OCI-LY7 (cell line): ENCODE measurements around the gene HSD3B1. TPM values are rescaled to one million over a fixed set of nuclear protein-coding genes. Genes with fewer than 3 reads are reported as not detected.
"Not testable (repeated sequence)": the region's sequence is repeated elsewhere in the genome, so short reads cannot be mapped to it uniquely, and the experiment has no call there.

Source experiments
- BruUV-seq: library from RNA; stranded (reverse); fragments of 400-500 nt; replicated peaks from 2 replicates; lab custom pipeline; 2021; lab: Mats Ljungman, UMichigan
- CTCF ChIA-PET: fragments of 300-600 bp; sonication (Branson Sonifier 250); formaldehyde crosslinking; loops from one replicate; lab custom pipeline; 2022; ENCODE audit warnings: antibody characterized with exemption; ENCODE audit not compliant: unreplicated experiment; lab: Charles Lee
- POLR2A ChIA-PET: fragments of 300-600 bp; sonication (Branson Sonifier 250); formaldehyde crosslinking; loops from one replicate; lab custom pipeline; 2022; ENCODE audit warnings: antibody characterized with exemption; lab: Charles Lee
- DNase-seq: peaks from one replicate; pipeline ENCODE4 v3.0.0-alpha.2; 2015; ENCODE audit warnings: low spot score
- H2AFZ ChIP-seq: fragments of 200-600 bp; sonication (generic), shearing (Covaris generic); 2 replicates; pipeline ENCODE4 v1.6.1; 2014; ENCODE audit warnings: mild to moderate bottlenecking, antibody characterized with exemption, low read length, moderate library complexity
- H3K27ac ChIP-seq: fragments of 200-600 bp; sonication (generic); 2 replicates; pipeline ENCODE4 v1.5.1; 2014; ENCODE audit warnings: mixed run types, low read depth, mild to moderate bottlenecking, moderate library complexity, low read length, inconsistent platforms; ENCODE audit not compliant: poor library complexity, severe bottlenecking
- H3K36me3 ChIP-seq: fragments of 200-600 bp; sonication (generic); 2 replicates; pipeline ENCODE4 v1.6.1; 2014; ENCODE audit warnings: mild to moderate bottlenecking, antibody characterized with exemption, low read length, moderate library complexity, mixed read lengths; ENCODE audit not compliant: insufficient read depth
- H3K4me1 ChIP-seq: fragments of 200-600 bp; sonication (generic); 2 replicates; pipeline ENCODE4 v1.5.1; 2014; ENCODE audit warnings: mild to moderate bottlenecking, low read length; ENCODE audit not compliant: insufficient read depth, poor library complexity, severe bottlenecking
- H3K4me2 ChIP-seq: fragments of 200-600 bp; sonication (generic); 2 replicates; pipeline ENCODE4 v1.6.1; 2014; ENCODE audit warnings: mild to moderate bottlenecking, low read length
- H3K4me3 ChIP-seq: fragments of 200-600 bp; sonication (generic); 2 replicates; pipeline ENCODE4 v1.5.1; 2014; ENCODE audit warnings: mild to moderate bottlenecking, low read depth, low read length; ENCODE audit not compliant: poor library complexity, severe bottlenecking
- H3K79me2 ChIP-seq: fragments of 200-600 bp; sonication (generic); 2 replicates; pipeline ENCODE4 v1.6.1; 2016; ENCODE audit warnings: low read depth, mild to moderate bottlenecking, low read length, moderate library complexity, mixed read lengths; ENCODE audit not compliant: insufficient read depth
- H3K9me2 ChIP-seq: fragments of 200-600 bp; sonication (generic); 2 replicates; pipeline ENCODE4 v1.6.1; 2016; ENCODE audit warnings: mild to moderate bottlenecking, low read length, mixed read lengths; ENCODE audit not compliant: insufficient read depth
- H3K9me3 ChIP-seq: fragments of 200-600 bp; sonication (generic); 2 replicates; pipeline ENCODE4 v1.6.1; 2014; ENCODE audit warnings: mild to moderate bottlenecking, mixed run types, low read length, mixed read lengths
- H4K20me1 ChIP-seq: fragments of 200-600 bp; sonication (generic); 2 replicates; pipeline ENCODE4 v1.6.1; 2014; ENCODE audit warnings: mild to moderate bottlenecking, antibody characterized with exemption, low read length, moderate library complexity, mixed read lengths; ENCODE audit not compliant: insufficient read depth
- CTCF ChIP-seq: fragments of 200-600 bp; sonication (generic); conservative IDR thresholded peaks from 2 replicates; pipeline ENCODE4 v1.5.1; 2014; ENCODE audit warnings: mild to moderate bottlenecking, antibody characterized with exemption, low read length, moderate library complexity, mixed read lengths
- EZH2phosphoT487 ChIP-seq: fragments of 200-600 bp; sonication (generic); IDR thresholded peaks from 2 replicates; pipeline ENCODE4 v1.6.1; 2018; ENCODE audit warnings: low read depth, borderline replicate concordance, mild to moderate bottlenecking, mixed run types, antibody characterized with exemption, low read length, moderate library complexity, mixed read lengths
- intact Hi-C: fragments of 100-400 bp; cut with micrococcal nuclease; formaldehyde crosslinking; loops from one replicate; pipeline ENCODE4 v1.10.0; 2022; ENCODE audit not compliant: unreplicated experiment
- total RNA-seq, 2 experiments: library from RNA; depleted of rRNA in 1 of 2; stranded (reverse); fragments of >200 nt in 1 of 2; shearing (Covaris generic) in 1 of 2; gene quantifications; 2 replicates each; pipeline ENCODE4 v1.2.3, GENCODE V29; 2014 to 2022

HSD3B1 gene
- total RNA-seq, 2 experiments from 2014 or later: not detected

- BruUV-seq: no TSS peak
- TF ChIP-seq EZH2phosphoT487: no peak
- TF ChIP-seq CTCF: no peak
- POLR2A ChIA-PET: no interaction called here
- CTCF ChIA-PET: no interaction called here
- Histone ChIP-seq H3K4me2 (no peak overlapping the region), H3K4me3 (no peak overlapping the region), H3K9me3 (no peaks in the 10 kb centered on the region), H3K27ac (no peak overlapping the region), H3K36me3 (no peaks in the 10 kb centered on the region), H3K9me2 (no peaks in the 10 kb centered on the region), H3K79me2 (no peaks in the 10 kb centered on the region), H4K20me1 (no peaks in the 10 kb centered on the region), H2AFZ (no peak overlapping the region), H3K4me1 (no peaks in the 10 kb centered on the region)
- no peak for DNase-seq
- intact Hi-C loops: no loop called here
Measured at GRCh38 chr1:119516247-119516646, 9.2 kb downstream of the HSD3B1 start.

- intact Hi-C loops: no loop called here
- POLR2A ChIA-PET: no interaction called here
- no TSS peak for BruUV-seq
- Histone ChIP-seq H3K9me2 (no peaks in the 10 kb centered on the region), H2AFZ (no peak overlapping the region), H3K4me3 (no peak overlapping the region), H3K4me1 (no peaks in the 10 kb centered on the region), H3K36me3 (no peaks in the 10 kb centered on the region), H3K27ac (no peak overlapping the region), H4K20me1 (no peaks in the 10 kb centered on the region), H3K4me2 (no peak overlapping the region), H3K9me3 (no peaks in the 10 kb centered on the region), H3K79me2 (no peaks in the 10 kb centered on the region)
- no peak for TF ChIP-seq CTCF
- no peak for TF ChIP-seq EZH2phosphoT487
- DNase-seq: no peak
- CTCF ChIA-PET: no interaction called here
Measured at GRCh38 chr1:119516680-119517079, 9.7 kb downstream of the HSD3B1 start.

- DNase-seq, BruUV-seq, H4K20me1 ChIP-seq, H3K27ac ChIP-seq, H3K9me3 ChIP-seq, H3K36me3 ChIP-seq, intact Hi-C loops, H3K4me1 ChIP-seq, CTCF ChIA-PET, H3K4me3 ChIP-seq, H2AFZ ChIP-seq, H3K79me2 ChIP-seq, H3K9me2 ChIP-seq, POLR2A ChIA-PET, H3K4me2 ChIP-seq: not testable (repeated sequence)
Measured at GRCh38 chr1:119517667-119518066, 10.7 kb downstream of the HSD3B1 start.
